ENCODE data around the gene SLC22A14.

SLC22A14 gene

DNA sequence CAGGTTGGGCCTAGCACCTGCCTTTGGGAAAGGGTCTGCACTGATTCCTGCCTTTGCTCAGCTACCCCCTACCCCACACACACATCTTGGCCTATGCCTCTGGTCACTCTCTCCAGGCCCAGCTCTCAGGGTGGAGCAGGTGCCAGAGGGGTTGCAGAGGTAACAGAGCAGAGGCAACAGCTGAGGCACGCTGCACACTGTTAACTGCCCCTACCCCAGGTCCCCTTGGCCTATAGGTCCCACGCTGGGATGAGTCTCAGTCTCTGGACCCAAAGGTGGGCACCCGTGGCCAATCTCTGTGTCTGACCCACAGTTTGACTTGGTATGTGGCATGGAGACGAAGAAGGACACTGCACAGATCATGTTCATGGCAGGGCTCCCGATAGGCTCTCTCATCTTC, 24.8 kb downstream of the SLC22A14 start:
- Histone ChIP-seq H3K27ac (ENCODE audit: poor library complexity, severe bottlenecking) (no peak overlapping the region), H3K9me3 (ENCODE audit: severe bottlenecking) (no peaks in the 10 kb centered on the region), H3K36me3 (ENCODE audit: low read depth) (no peaks in the 10 kb centered on the region), H3K4me3 (ENCODE audit: severe bottlenecking) (no peak overlapping the region), H3K27me3 (ENCODE audit: insufficient read depth, poor library complexity, severe bottlenecking) (no peaks in the 10 kb centered on the region), H3K4me1 (ENCODE audit: insufficient read depth, poor library complexity, severe bottlenecking) (no peaks in the 10 kb centered on the region)
- DNase-seq (ENCODE audit: low spot score) (no peak), ATAC-seq (ENCODE audit: low read depth) (no peak)
- no peak for TF ChIP-seq CTCF (IDR thresholded peaks at IDR 0.05; ENCODE audit: poor library complexity, severe bottlenecking)

GRCh38 chr3:38307599-38307998, 25.5 kb downstream of the SLC22A14 start:
- ATAC-seq (ENCODE audit: low read depth) (no peak), DNase-seq (ENCODE audit: low spot score) (no peak)
- H3K4me3 ChIP-seq (ENCODE audit: severe bottlenecking) = no peak overlapping the region
- H3K27me3 ChIP-seq (ENCODE audit: insufficient read depth, poor library complexity, severe bottlenecking) = no peaks in the 10 kb centered on the region
- TF ChIP-seq CTCF (IDR thresholded peaks at IDR 0.05; ENCODE audit: poor library complexity, severe bottlenecking) = no peak
- no peaks in the 10 kb centered on the region for H3K4me1 ChIP-seq (ENCODE audit: insufficient read depth, poor library complexity, severe bottlenecking)
- H3K36me3 ChIP-seq (ENCODE audit: low read depth) = no peaks in the 10 kb centered on the region
- H3K9me3 ChIP-seq (ENCODE audit: severe bottlenecking) = no peaks in the 10 kb centered on the region
- no peak overlapping the region for H3K27ac ChIP-seq (ENCODE audit: poor library complexity, severe bottlenecking)

DNA sequence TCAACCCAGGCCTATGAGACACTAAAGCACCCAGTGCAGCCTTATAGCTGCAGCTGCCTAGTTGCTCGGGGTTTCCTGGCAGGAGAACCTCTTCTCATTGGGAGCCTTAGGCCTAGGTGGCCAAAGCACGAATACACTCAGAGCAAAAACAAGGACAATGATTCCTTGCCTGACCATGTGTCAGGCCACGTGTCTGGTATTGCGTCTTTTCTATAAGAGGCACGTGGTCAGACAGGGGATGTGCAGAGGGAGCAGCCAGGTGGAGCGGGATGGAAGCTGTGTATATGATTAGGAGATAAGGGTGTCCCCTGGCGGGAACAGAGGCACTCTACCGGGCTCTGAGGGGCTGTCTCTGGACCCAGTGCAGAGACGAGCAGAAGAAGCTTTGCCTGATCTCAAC, 26.4 kb downstream of the SLC22A14 start:
- DNase-seq (ENCODE audit: low spot score) (no peak), ATAC-seq (ENCODE audit: low read depth) (no peak)
- no peaks in the 10 kb centered on the region for H3K4me1 ChIP-seq (ENCODE audit: insufficient read depth, poor library complexity, severe bottlenecking)
- H3K27me3 ChIP-seq (ENCODE audit: insufficient read depth, poor library complexity, severe bottlenecking) = no peaks in the 10 kb centered on the region
- no peak for TF ChIP-seq CTCF (IDR thresholded peaks at IDR 0.05; ENCODE audit: poor library complexity, severe bottlenecking)
- no peaks in the 10 kb centered on the region for H3K9me3 ChIP-seq (ENCODE audit: severe bottlenecking)
- H3K4me3 ChIP-seq (ENCODE audit: severe bottlenecking) = no peak overlapping the region
- H3K27ac ChIP-seq (ENCODE audit: poor library complexity, severe bottlenecking) = no peak overlapping the region
- no peaks in the 10 kb centered on the region for H3K36me3 ChIP-seq (ENCODE audit: low read depth)

GRCh38 chr3:38311476-38311875, 29.4 kb downstream of the SLC22A14 start:
- no peak for ATAC-seq (ENCODE audit: low read depth)
- no peak for TF ChIP-seq CTCF (IDR thresholded peaks at IDR 0.05; ENCODE audit: poor library complexity, severe bottlenecking)
- Histone ChIP-seq H3K27ac (ENCODE audit: poor library complexity, severe bottlenecking) (no peak overlapping the region), H3K9me3 (ENCODE audit: severe bottlenecking) (no peaks in the 10 kb centered on the region), H3K4me1 (ENCODE audit: insufficient read depth, poor library complexity, severe bottlenecking) (no peaks in the 10 kb centered on the region), H3K27me3 (ENCODE audit: insufficient read depth, poor library complexity, severe bottlenecking) (no peaks in the 10 kb centered on the region), H3K36me3 (ENCODE audit: low read depth) (no peaks in the 10 kb centered on the region), H3K4me3 (ENCODE audit: severe bottlenecking) (no peak overlapping the region)
- no peak for DNase-seq (ENCODE audit: low spot score)

- Histone ChIP-seq H3K27me3 (ENCODE audit: insufficient read depth, poor library complexity, severe bottlenecking) (no peaks in the 10 kb centered on the region), H3K36me3 (ENCODE audit: low read depth) (no peaks in the 10 kb centered on the region)
- TF ChIP-seq CTCF (IDR thresholded peaks at IDR 0.05; ENCODE audit: poor library complexity, severe bottlenecking) = no peak
These were observed 29.8 kb downstream of the SLC22A14 start for GRCh38 chr3:38311941-38312340.

More at GRCh38 chr3:38311941-38312340, 29.8 kb downstream of the SLC22A14 start:
- H3K4me1 ChIP-seq (ENCODE audit: insufficient read depth, poor library complexity, severe bottlenecking) = no peaks in the 10 kb centered on the region
- H3K27ac ChIP-seq (ENCODE audit: poor library complexity, severe bottlenecking) = no peak overlapping the region
- no peak for ATAC-seq (ENCODE audit: low read depth)
- no peak overlapping the region for H3K4me3 ChIP-seq (ENCODE audit: severe bottlenecking)
- no peak for DNase-seq (ENCODE audit: low spot score)
- no peaks in the 10 kb centered on the region for H3K9me3 ChIP-seq (ENCODE audit: severe bottlenecking)
